HepG2 (cell line): Measurements from ENCODE around the gene GAS6. TPM values are rescaled to one million over a fixed set of nuclear protein-coding genes. Genes with fewer than 3 reads are reported as not detected.

Experiments
- DR1 ChIP-seq: sonication (generic); formaldehyde crosslinking; IDR thresholded peaks from 2 replicates; pipeline ENCODE4 v1.8.0; 2021; ENCODE audit warnings: mild to moderate bottlenecking, missing genetic modification reagents, inconsistent platforms
- FOXK1 ChIP-seq: sonication (generic); formaldehyde crosslinking; IDR thresholded peaks from 2 replicates; pipeline ENCODE4 v1.4.0; 2020; ENCODE audit warnings: low read depth, missing genetic modification reagents, borderline replicate concordance
- JUN ChIP-seq: sonication (generic); formaldehyde crosslinking; IDR thresholded peaks from 2 replicates; pipeline ENCODE4 v1.4.0; 2020; ENCODE audit warnings: mild to moderate bottlenecking, missing genetic modification reagents
- KDM2A ChIP-seq: sonication (generic); formaldehyde crosslinking; IDR thresholded peaks from 2 replicates; pipeline ENCODE4 v1.4.0; 2020; ENCODE audit warnings: low read depth, missing genetic modification reagents, borderline replicate concordance
- SMC3 ChIP-seq: IDR thresholded peaks from 2 replicates; pipeline ENCODE4 v1.6.1; 2011; ENCODE audit warnings: low read length, improper control_type of control experiment
- ZKSCAN1 ChIP-seq: fragments of 150-350 bp; IDR thresholded peaks from 2 replicates; pipeline ENCODE4 v1.6.1; 2014; ENCODE audit warnings: low read length
- ZKSCAN8 ChIP-seq: IDR thresholded peaks from 2 replicates; pipeline ENCODE4 v1.6.1; 2016; ENCODE audit warnings: borderline replicate concordance, missing genetic modification reagents, missing compliant biosample characterization
- ZNF724P ChIP-seq: sonication (generic); formaldehyde crosslinking; IDR thresholded peaks from 2 replicates; pipeline ENCODE4 v1.8.0; 2022; ENCODE audit warnings: missing genetic modification reagents, borderline replicate concordance
- polyA plus RNA-seq, 8 experiments: library from polyadenylated mRNA; depleted of rRNA in 3 of 8; stranded (reverse) in 7 of 8; unstranded in 1 of 8; fragments of >200 nt; fragmentation: Illumina TruSeq in 4 of 8; extraction: Trizol in 4 of 8; gene quantifications; 2 replicates each; pipeline versions ENCODE4 v1.2.1 to v1.2.3, GENCODE V29; 2011 to 2016; ENCODE audit warnings: low read depth in 4 of 8, missing spikeins in 1 of 8, mixed read lengths in 1 of 8; ENCODE audit not compliant: insufficient read depth in 1 of 8
- total RNA-seq, 5 experiments: library from RNA; depleted of rRNA; stranded (reverse); fragments of >200 nt; fragmentation: Illumina TruSeq; extraction: Trizol; gene quantifications; 2 replicates each; pipeline ENCODE4 v1.2.3, GENCODE V29; 2016; ENCODE audit warnings: low read depth in 1 of 5
- TF ChIP-seq, protein P1 (sequence below): sonication (generic); formaldehyde crosslinking; IDR thresholded peaks from 2 replicates; pipeline ENCODE4 v1.4.0; 2020; ENCODE audit warnings: mild to moderate bottlenecking, missing genetic modification reagents, borderline replicate concordance
- TF ChIP-seq, protein P2 (sequence below): sonication (generic); formaldehyde crosslinking; IDR thresholded peaks from 2 replicates; pipeline ENCODE4 v1.5.1; 2020; ENCODE audit warnings: missing genetic modification reagents, mild to moderate bottlenecking, borderline replicate concordance
- TF ChIP-seq, protein P3 (sequence below): sonication (generic); formaldehyde crosslinking; conservative IDR thresholded peaks from 2 replicates; pipeline ENCODE4 v1.4.0; 2020; ENCODE audit warnings: missing genetic modification reagents

The GAS6 gene
- total and polyA plus RNA-seq, 2 of the 13 experiments (the other 11 are each of a cell fraction or from before 2014, with no cell fraction given) = 0.09 to 0.24 TPM

DNA sequence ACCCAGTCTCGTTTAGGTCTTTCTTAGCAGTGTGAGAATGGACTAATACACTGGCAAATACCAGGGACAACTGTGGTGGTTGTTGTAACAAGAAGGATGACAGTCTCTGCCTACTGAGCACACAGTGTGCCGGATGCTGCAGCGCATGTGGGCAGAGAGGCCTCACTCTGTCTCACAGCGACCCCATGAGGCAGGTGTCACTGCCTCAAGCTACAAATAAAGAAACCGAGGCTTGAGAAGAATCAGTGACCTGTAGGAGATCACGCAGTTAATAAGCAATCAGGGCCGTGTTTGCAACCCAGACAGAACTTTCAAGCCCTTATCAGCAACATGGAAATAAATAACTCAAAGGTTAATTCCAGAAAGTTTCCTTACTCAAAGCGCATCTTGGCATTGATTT is 40.5 kb upstream of the GAS6 start (continued):
- TF ChIP-seq KDM2A (CRISPR knock-in tag) (peak; percentile 60; the same call in 1 of the 2 replicates), ZNF724P (no peak), SMC3 (peak; percentile 68), JUN (CRISPR knock-in tag) (no peak), DR1 (CRISPR knock-in tag) (no peak), ZKSCAN1 (peak; percentile 89), ZKSCAN8 (CRISPR knock-in tag) (no peak), FOXK1 (CRISPR knock-in tag) (no peak)
- TF ChIP-seq, protein P1, sequence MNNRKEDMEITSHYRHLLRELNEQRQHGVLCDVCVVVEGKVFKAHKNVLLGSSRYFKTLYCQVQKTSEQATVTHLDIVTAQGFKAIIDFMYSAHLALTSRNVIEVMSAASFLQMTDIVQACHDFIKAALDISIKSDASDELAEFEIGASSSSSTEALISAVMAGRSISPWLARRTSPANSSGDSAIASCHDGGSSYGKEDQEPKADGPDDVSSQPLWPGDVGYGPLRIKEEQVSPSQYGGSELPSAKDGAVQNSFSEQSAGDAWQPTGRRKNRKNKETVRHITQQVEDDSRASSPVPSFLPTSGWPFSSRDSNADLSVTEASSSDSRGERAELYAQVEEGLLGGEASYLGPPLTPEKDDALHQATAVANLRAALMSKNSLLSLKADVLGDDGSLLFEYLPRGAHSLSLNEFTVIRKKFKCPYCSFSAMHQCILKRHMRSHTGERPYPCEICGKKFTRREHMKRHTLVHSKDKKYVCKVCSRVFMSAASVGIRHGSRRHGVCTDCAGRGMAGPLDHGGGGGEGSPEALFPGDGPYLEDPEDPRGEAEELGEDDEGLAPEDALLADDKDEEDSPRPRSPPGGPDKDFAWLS = no peak
- TF ChIP-seq, protein P2, sequence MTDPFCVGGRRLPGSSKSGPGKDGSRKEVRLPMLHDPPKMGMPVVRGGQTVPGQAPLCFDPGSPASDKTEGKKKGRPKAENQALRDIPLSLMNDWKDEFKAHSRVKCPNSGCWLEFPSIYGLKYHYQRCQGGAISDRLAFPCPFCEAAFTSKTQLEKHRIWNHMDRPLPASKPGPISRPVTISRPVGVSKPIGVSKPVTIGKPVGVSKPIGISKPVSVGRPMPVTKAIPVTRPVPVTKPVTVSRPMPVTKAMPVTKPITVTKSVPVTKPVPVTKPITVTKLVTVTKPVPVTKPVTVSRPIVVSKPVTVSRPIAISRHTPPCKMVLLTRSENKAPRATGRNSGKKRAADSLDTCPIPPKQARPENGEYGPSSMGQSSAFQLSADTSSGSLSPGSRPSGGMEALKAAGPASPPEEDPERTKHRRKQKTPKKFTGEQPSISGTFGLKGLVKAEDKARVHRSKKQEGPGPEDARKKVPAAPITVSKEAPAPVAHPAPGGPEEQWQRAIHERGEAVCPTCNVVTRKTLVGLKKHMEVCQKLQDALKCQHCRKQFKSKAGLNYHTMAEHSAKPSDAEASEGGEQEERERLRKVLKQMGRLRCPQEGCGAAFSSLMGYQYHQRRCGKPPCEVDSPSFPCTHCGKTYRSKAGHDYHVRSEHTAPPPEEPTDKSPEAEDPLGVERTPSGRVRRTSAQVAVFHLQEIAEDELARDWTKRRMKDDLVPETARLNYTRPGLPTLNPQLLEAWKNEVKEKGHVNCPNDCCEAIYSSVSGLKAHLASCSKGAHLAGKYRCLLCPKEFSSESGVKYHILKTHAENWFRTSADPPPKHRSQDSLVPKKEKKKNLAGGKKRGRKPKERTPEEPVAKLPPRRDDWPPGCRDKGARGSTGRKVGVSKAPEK (CRISPR knock-in tag) = no peak
- TF ChIP-seq, protein P3, sequence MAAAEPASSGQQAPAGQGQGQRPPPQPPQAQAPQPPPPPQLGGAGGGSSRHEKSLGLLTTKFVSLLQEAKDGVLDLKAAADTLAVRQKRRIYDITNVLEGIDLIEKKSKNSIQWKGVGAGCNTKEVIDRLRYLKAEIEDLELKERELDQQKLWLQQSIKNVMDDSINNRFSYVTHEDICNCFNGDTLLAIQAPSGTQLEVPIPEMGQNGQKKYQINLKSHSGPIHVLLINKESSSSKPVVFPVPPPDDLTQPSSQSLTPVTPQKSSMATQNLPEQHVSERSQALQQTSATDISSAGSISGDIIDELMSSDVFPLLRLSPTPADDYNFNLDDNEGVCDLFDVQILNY (CRISPR knock-in tag) = no peak
